ENCODE measurements around the gene ZNF205.
"Not testable (repeated sequence)": the region's sequence is repeated elsewhere in the genome, so short reads cannot be mapped to it uniquely, and the experiment has no call there.

ZNF205 gene

DNA sequence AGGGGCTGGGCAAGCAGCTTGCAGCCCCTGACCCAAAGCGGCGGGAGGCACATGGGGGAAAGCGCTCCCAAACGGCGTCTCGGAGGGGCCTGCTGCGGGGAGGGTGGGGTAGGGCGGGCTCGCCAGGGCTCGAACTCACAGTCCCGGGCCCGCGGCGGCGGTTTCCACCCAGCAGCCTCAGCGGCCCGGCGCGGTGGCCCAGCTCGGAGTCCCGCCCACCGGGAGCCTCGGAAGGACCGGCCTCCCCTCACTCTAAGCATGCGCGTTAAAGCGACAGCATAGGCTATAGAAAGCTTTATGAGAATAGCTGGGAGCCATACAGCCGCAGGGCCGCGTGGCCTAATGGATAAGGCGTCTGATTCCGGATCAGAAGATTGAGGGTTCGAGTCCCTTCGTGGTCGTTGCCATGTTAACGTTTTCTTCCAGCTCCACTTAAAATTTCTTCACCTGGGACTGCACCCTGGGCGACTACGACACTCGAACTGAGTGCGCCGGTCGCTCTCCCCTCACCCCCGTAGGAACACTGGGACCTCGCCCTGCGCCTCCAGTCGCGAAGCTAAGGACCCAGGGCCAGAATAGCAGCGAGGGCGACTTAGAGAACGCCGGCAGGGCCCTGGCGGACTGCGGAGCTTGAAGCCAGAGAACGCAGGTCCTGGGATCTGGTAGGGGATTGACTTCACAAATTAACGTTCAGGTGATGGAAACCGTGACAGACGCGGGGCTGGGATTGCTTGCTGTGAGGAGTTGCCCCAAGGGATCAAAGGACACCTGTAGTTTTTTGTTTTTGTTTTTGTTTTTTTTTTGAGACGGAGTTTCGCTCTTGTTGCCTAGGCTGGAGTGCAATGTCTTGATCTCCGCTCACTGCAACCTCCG, 38.2 kb downstream of the ZNF205 start:
- peak; percentile 98 to 99 (median 98) for DNase-seq

DNA sequence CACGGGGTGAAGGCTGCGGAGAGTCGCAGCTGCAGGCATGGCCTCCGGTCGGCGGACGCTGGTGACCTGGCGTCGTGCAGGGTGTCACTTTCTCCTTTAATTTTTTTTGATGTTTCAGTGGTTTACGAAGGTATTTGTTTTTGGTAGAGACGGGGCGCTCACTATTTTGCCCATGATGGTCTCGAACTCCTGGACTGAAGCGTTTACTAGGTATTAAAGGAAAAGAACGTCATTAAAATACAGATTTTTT, 39.6 kb downstream of the ZNF205 start:
- peak in 1 of 3 donors; percentile 21 for DNase-seq

GRCh38 chr16:3152277-3152990, 40.0 kb downstream of the ZNF205 start:
- peak; percentile 87 to 92 (median 89) for DNase-seq

GRCh38 chr16:3152991-3153368, 40.6 kb downstream of the ZNF205 start:
- no peak for DNase-seq

DNA sequence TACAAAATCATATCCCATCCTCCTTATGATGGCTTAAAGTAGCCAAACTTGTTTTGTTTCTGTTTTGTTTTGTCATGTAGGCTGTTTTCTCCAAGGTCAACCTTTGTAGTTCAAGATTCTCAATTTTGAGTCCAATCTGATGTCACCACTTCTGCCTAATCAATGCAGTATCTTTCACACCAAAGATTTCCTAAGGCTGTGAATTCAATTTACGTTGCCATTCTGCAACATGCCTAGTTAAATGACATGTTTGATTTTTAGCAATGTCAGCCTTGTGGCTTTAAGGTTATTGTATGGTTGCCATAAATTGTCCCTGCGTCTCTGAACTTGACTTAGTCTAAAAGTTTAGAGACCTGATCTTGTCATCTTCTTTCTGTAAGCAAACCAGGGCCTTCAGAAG, 42.8 kb downstream of the ZNF205 start:
- DNase-seq, result no peak

GRCh38 chr16:3155972-3156371, 43.6 kb downstream of the ZNF205 start:
- no peak for DNase-seq

- DNase-seq, result peak; percentile 78 to 85 (median 79)
These were observed 45.0 kb downstream of the ZNF205 start for GRCh38 chr16:3157229-3158025.

DNA sequence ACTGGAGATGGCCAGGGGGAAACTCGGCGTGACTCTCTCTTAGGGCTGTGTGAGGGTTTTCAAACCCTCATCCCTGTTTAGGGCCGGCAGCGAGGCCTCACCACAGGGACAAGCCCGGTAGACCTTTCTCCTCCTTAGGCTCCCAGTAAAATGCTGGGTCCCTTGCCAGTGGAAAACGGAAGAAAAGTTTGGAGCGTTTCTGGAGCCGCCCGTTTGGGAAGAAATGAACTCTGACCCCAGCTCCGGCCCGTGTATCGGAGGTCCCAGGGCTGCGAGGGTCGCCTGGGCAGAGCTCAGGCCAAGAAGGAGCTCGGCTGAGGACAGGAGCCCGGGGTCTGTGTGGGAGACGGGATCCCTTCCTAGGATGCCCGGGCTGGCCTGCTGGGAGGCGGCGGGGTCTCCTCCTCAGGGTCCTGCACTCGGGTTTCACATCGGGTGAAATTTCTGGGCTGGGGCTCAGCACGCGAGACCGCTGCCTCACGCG, 45.7 kb downstream of the ZNF205 start:
- DNase-seq, result peak in 1 of 3 donors; percentile 31

- DNase-seq, result peak; percentile 80 to 88 (median 82)
These were observed 46.3 kb downstream of the ZNF205 start for GRCh38 chr16:3158510-3159314.

GRCh38 chr16:3161235-3162018, 49.0 kb downstream of the ZNF205 start:
- DNase-seq, result no peak

- DNase-seq, result no peak
These were observed 52.0 kb downstream of the ZNF205 start for GRCh38 chr16:3164121-3164991.

DNA sequence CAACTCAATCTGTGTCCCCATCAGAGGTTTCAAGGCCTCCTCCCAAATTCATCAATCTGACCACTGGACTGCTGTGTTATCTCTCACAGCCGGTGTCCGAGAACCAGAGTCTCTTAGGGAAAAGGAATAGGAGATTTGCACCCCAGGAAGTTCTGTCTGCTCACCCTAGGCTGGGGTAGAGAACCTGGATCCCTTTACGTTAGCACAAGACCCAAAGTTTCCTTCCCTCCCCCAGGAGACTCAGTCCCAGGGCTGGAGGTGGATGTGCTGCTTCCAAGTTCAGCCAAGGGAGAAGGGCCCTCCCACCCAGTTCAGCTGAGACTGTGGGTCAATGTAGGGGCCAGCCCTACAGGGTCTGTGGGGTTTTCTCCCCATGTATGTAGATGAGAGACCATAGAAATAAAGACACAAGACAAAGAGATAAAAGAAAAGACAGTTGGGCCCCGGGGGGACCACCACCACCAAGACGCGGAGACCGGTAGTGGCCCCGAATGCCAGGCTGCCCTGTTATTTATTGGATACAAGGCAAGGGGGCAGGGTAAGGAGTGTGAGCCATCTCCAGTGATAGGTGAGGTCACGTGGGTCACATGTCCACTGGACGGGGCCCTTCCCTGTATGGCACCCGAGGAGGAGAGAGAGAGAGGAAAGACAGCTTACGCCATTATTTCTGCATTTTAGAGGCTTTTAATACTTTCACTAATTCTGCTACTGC, 52.9 kb downstream of the ZNF205 start:
- DNase-seq, result no peak

DNA sequence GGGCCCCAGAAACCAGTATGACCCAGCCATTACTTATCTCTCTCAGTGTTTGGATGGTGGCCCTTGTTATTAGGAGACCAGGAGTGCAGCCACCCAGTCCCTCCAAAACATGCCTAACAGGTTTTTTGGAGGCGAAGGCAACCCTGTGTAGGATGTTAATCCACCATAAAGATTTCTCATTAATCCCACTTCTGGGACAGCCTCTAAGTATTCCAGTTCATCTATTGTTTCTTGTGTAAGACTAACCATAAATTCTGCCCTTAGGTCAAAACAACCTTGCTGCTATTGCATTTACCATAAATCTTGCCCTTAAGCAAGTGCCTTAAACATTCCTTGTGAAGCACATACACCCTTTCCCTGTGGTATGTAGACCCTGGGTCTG, 54.1 kb downstream of the ZNF205 start:
- DNase-seq, result no peak

- DNase-seq, result not testable (repeated sequence)
These were observed 56.3 kb downstream of the ZNF205 start for GRCh38 chr16:3168729-3169128.
